Right lobe of liver (tissue), 6 donors: ENCODE results near the gene NEO1. TPM values are rescaled to one million over a fixed set of nuclear protein-coding genes. Genes with fewer than 3 reads are reported as not detected.

ENCODE experiments used
- ATAC-seq, 4 donors: fragments of 200-7000 bp; cut with Tn5 transposase; one replicate each; pipeline ENCODE4 v1.9.1; 2020; ENCODE audit warnings: mild to moderate bottlenecking in 4 of 4, moderate library complexity in 4 of 4
- DNase-seq, 3 donors: peaks; one replicate each; pipeline ENCODE4 v3.0.0-alpha.2; 2020
- H3K27ac ChIP-seq, 3 donors: fragments of 200-600 bp; one replicate each; pipeline ENCODE4 v1.8.0; 2022
- H3K27me3 ChIP-seq, 2 donors: fragments of 200-600 bp; one replicate each; pipeline ENCODE4 v1.8.0; 2022
- H3K36me3 ChIP-seq, 4 donors: fragments of 200-600 bp; sonication (generic) in 1 of 4; one replicate each; pipeline versions ENCODE4 v1.5.1 to v1.8.0; 2017 to 2022; ENCODE audit warnings: control low read depth in 1 of 4
- H3K4me1 ChIP-seq, 4 donors: fragments of 200-600 bp; sonication (generic) in 1 of 4; one replicate each; pipeline versions ENCODE4 v1.5.1 to v1.8.0; 2017 to 2022; ENCODE audit warnings: control low read depth in 1 of 4
- H3K4me3 ChIP-seq, 3 donors: fragments of 200-600 bp; one replicate each; pipeline ENCODE4 v1.8.0; 2022
- H3K9me3 ChIP-seq, 4 donors: fragments of 200-600 bp; sonication (generic) in 1 of 4; one replicate each; pipeline versions ENCODE4 v1.5.1 to v1.8.0; 2017 to 2022; ENCODE audit warnings: control low read depth in 1 of 4
- CTCF ChIP-seq, 4 donors: fragments of 200-600 bp in 3 of 4; fragments of 450-650 bp in 1 of 4; IDR thresholded peaks; one replicate each; pipeline versions ENCODE4 v1.5.1 to v1.8.0; 2016 to 2022; ENCODE audit warnings: antibody characterized with exemption in 4 of 4, mild to moderate bottlenecking in 2 of 4
- POLR2A ChIP-seq: fragments of 450-650 bp; IDR thresholded peaks from one replicate; pipeline ENCODE4 v1.6.1; 2017; ENCODE audit warnings: antibody characterized with exemption, mild to moderate bottlenecking
- WGBS: methylation state at CpG from one replicate; pipeline ENCODE4 v1.1.6; 2018; ENCODE audit warnings: low coverage, low lambda C conversion rate; ENCODE audit not compliant: insufficient coverage; ENCODE audit errors: missing lambda C conversion rate; 5-methylcytosine and 5-hydroxymethylcytosine counted together
- intact Hi-C, 2 donors: fragments of 100-400 bp; cut with DNase I; formaldehyde crosslinking; loops; one replicate each; pipeline versions ENCODE4 v1.11.2 to v1.14.1; 2022
- total RNA-seq, 6 experiments: library from RNA; depleted of rRNA in 2 of 6; stranded (reverse); fragments of >200 nt in 2 of 6; fragmentation: NEBNext Ultra II Directional in 3 of 6; extraction: Animal tissue kit (Norgen Biotek cat#: 25700) in 3 of 6; gene quantifications; one replicate each; pipeline versions ENCODE4 v1.1.0 to v1.2.4, GENCODE V29; 2016 to 2023
- donor health status: DM: no; HTN: yes; CAD: no.
- donor health status: DM: no; HTN: no; CAD: no.
- donor health status: DM: no; HTN: no; CAD: no.
- donor health status: DM: no; HTN: yes; CAD: no.
- donor health status: DM: no; HTN: yes; CAD: no.

NEO1 gene
- total RNA-seq, 6 experiments from 2014 or later = 8.3 to 13.2 (median 10.3) TPM

DNA sequence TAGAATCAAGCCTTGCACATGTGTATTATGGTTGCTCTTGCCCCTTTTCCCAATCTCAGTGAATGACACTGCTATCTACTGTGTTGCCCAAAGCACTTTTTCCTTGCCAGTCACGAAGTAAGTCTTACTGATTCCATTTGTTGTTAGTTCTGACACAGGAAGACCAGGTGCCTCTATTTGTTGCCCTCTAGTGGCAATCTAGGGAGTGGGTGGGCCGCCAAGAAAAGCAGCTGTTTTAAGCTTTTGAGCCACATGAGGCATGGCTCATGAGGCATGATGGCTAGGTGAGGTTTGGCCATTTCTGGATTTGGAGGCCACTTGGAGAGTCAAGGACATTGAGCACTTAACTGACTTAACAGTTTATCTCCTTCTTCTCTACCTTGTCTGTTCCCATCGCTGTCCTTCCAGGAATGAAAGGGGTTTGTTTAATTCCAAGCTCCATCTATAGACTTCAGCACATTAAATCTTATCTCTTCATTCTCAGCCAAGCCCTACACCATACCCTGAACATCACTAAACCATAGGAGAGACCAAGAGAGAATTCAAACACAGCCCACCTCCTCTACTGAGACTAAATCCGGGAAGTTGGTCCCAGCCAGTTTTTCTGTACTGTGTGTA is 213.4 kb downstream of the NEO1 start:
- DNase-seq (no peak), ATAC-seq (peak in 2 of 4 donors; percentile 40 to 44)
- no peak for TF ChIP-seq POLR2A
- TF ChIP-seq CTCF (IDR thresholded peaks at IDR 0.05) = peak; percentile 21 to 50 (median 40)
- intact Hi-C loops = no loop called here
- Histone ChIP-seq H3K4me3 (no peak overlapping the region), H3K9me3 (no peaks in the 10 kb centered on the region), H3K27ac (no peak overlapping the region), H3K27me3 (no peaks in the 10 kb centered on the region), H3K36me3 (no peaks in the 10 kb centered on the region), H3K4me1 (no peaks in the 10 kb centered on the region)
- WGBS = 79% methylated on average over 4 of the region's 4 CpGs

DNA sequence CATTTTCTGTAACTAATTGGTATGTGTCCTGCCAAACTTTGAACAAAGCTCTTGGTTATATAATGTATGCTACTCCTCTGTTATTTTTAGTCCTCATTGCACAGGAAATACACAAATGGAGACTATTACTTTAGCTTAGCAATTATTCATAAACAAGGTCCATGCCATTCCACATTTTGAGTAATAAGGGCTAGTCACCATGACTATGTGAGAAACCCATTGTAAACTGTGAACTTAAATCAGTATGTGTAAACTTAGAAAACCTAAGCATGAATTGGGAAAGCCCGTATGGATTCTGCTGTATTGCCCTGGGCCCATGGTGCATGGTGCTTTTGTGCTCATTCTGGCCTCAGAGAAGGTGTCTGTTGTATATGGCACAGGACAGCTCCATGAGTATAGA is 216.2 kb downstream of the NEO1 start:
- no peak overlapping the region for H3K27ac ChIP-seq
- TF ChIP-seq CTCF (IDR thresholded peaks at IDR 0.05) = no peak
- no peak for TF ChIP-seq POLR2A
- H3K27me3 ChIP-seq = no peaks in the 10 kb centered on the region
- intact Hi-C loops = no loop called here
- ATAC-seq = no peak
- no peaks in the 10 kb centered on the region for H3K4me1 ChIP-seq
- H3K36me3 ChIP-seq = no peaks in the 10 kb centered on the region
- 100% methylated on average over 1 of the region's 1 CpG for WGBS
- no peaks in the 10 kb centered on the region for H3K9me3 ChIP-seq
- H3K4me3 ChIP-seq = no peak overlapping the region
- no peak for DNase-seq

- DNase-seq = no peak
- H3K4me3 ChIP-seq = no peak overlapping the region
- WGBS = 88% methylated on average over 3 of the region's 3 CpGs
- ATAC-seq = peak in 1 of 4 donors; percentile 12
- no peaks in the 10 kb centered on the region for H3K27me3 ChIP-seq
- H3K4me1 ChIP-seq = no peaks in the 10 kb centered on the region
- intact Hi-C loops = no loop called here
- H3K36me3 ChIP-seq = no peaks in the 10 kb centered on the region
- no peak overlapping the region for H3K27ac ChIP-seq
- no peaks in the 10 kb centered on the region for H3K9me3 ChIP-seq
- TF ChIP-seq CTCF (IDR thresholded peaks at IDR 0.05) (no peak), POLR2A (no peak)
Observed at GRCh38 chr15:73270366-73271097, 218.3 kb downstream of the NEO1 start.

DNA sequence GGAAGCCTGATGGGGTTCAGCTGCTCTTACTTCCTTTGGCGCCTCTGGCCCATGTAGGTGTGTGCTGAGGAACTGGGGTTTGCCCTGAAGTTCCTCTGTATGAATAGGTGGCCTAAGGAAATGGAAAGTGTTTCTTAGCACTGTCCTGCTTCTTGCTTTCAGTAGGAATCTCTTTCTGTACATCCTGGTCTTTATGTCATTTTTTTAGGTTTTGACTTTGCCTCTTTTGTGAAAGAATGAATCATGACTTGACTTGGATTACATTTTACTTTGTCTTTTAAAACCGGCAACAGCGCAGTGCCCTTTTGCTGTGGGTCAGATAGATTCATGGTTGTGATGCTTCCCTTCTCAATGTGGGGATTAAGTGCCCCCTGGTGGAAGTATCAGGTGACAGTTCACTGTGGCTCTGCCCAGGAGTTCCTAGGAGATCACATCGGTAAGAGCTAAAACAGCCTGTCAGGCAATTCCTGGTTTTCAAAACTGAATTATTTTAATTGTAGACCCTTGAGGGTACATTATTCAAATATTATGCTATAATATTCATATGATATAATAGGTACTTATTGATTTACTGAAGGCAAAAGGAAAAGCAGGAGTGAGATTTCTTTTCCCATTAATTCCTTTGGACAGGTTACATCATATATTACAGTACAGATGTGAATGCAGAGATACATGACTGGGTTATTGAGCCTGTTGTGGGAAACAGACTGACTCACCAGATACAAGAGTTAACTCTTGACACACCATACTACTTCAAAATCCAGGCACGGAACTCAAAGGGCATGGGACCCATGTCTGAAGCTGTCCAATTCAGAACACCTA is 221.1 kb downstream of the NEO1 start:
- Histone ChIP-seq H3K36me3 (no peaks in the 10 kb centered on the region), H3K9me3 (no peaks in the 10 kb centered on the region), H3K4me3 (no peak overlapping the region), H3K27me3 (no peaks in the 10 kb centered on the region), H3K27ac (no peak overlapping the region), H3K4me1 (no peaks in the 10 kb centered on the region)
- TF ChIP-seq POLR2A (no peak), CTCF (IDR thresholded peaks at IDR 0.05) (peak; percentile 65 to 85 (median 82))
- 9% methylated on average over 4 of the region's 5 CpGs for WGBS
- DNase-seq = peak in 2 of 3 donors; percentile 24 to 55
- intact Hi-C loops = no loop called here
- ATAC-seq = peak; percentile 87 to 96 (median 92)
